Brain microvascular endothelial cell (primary cell): ENCODE results near the gene SLC38A9.
"Not testable (repeated sequence)": the region's sequence is repeated elsewhere in the genome, so short reads cannot be mapped to it uniquely, and the experiment has no call there.

Source experiments
- DNase-seq: peaks from one replicate; pipeline ENCODE4 v3.0.0-alpha.2; 2020
- H3K27ac ChIP-seq: fragments of 250-450 bp; sonication (Bioruptor Pico); 2 replicates; pipeline ENCODE4 v1.5.1; 2020; ENCODE audit warnings: mild to moderate bottlenecking, moderate library complexity
- H3K27me3 ChIP-seq: fragments of 250-450 bp; sonication (Bioruptor Pico); replicated peaks from 2 replicates; pipeline ENCODE4 v1.5.1; 2020; ENCODE audit warnings: mild to moderate bottlenecking
- H3K36me3 ChIP-seq: fragments of 250-450 bp; sonication (Bioruptor Pico); replicated peaks from 2 replicates; pipeline ENCODE4 v1.5.1; 2020; ENCODE audit warnings: mild to moderate bottlenecking
- H3K4me3 ChIP-seq: 2 replicates; pipeline ENCODE4 v1.5.1; 2011; ENCODE audit warnings: low read depth, mild to moderate bottlenecking, control low read depth, low read length, moderate library complexity
- in situ Hi-C: cut with HindIII; loops from 2 replicates; pipeline ENCODE4 v1.10.0; 2017; ENCODE audit warnings: low sequenced_read_pairs, low pct_ligation_motif_present
- TF ChIP-seq, protein P1 (sequence below): IDR thresholded peaks from 2 replicates; pipeline ENCODE4 v1.5.1; 2011; ENCODE audit warnings: low read depth, mild to moderate bottlenecking, moderate library complexity, low read length, control low read depth, inconsistent platforms; ENCODE audit errors: missing control alignments

Gene SLC38A9

DNA sequence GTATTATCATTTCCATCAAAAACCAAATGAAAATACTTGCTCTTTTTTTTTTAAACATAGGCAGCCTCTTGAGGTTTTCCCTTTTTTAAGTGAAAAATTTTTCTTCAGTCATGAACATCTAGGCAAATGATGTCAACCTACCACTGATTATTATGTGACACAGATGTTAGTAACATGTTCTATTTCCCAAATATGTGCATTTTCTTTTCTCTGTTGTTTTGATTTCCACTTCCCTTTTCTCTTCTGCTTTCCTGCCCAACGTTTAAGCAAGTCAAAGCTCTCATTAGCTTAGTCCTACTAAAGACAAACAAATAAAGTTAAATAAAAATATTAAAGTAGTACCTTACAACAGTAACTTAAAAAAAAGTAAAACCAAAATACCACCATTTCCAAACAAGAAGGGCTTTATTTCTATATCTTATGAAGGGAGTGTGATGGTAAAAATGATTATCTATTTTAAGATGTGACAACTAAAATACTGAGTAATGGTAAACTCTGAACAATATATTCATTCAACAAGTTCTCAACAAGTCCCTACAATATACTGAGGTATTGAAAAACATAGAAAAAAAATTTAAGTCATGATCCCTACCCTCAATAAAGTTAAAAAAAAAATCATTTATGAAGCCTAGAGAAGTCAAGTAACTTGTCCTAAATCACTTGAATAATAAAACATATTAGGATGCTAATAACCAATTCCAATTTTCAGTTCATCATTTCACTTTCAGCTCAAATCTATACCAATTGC, 9.4 kb downstream of the SLC38A9 start:
- H3K27me3 ChIP-seq = no peaks in the 10 kb centered on the region
- in situ Hi-C loops = no loop called here
- DNase-seq = no peak

DNA sequence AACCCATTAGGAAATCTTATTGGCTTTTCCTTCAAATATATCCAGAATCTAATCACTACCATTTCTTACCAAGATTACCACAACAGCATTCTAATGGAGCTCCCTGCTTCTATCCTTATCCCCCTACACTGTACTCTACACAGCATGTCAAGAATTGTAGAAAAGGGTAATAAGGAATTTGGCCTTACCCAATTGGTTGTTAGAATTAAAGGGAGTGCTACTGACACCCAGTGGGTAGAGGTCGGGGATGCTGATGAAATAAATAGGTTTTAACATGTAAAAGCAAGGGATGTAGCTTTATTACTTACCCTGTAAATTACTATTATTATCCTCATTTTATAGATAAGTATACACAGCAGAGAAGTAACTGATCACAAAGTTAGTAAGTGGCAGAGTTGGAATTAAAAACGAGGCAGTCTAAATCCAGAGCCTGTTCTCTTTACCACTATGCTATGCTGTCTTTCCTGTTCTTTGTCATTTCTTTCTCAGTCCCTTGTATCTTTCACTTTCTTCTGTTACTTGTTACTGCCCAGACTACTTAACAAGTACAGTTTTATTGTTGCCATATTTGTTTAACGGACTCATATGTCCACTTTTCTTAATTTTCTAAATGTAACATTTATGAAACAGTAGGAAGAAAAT, 10.5 kb downstream of the SLC38A9 start:
- DNase-seq = no peak
- in situ Hi-C loops = no loop called here
- TF ChIP-seq, protein P1, sequence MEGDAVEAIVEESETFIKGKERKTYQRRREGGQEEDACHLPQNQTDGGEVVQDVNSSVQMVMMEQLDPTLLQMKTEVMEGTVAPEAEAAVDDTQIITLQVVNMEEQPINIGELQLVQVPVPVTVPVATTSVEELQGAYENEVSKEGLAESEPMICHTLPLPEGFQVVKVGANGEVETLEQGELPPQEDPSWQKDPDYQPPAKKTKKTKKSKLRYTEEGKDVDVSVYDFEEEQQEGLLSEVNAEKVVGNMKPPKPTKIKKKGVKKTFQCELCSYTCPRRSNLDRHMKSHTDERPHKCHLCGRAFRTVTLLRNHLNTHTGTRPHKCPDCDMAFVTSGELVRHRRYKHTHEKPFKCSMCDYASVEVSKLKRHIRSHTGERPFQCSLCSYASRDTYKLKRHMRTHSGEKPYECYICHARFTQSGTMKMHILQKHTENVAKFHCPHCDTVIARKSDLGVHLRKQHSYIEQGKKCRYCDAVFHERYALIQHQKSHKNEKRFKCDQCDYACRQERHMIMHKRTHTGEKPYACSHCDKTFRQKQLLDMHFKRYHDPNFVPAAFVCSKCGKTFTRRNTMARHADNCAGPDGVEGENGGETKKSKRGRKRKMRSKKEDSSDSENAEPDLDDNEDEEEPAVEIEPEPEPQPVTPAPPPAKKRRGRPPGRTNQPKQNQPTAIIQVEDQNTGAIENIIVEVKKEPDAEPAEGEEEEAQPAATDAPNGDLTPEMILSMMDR = no peak
- no peak overlapping the region for H3K27ac ChIP-seq
- peaks cover 3% of the 10 kb centered on the region for H3K36me3 ChIP-seq
- H3K27me3 ChIP-seq = no peaks in the 10 kb centered on the region
- no peak overlapping the region for H3K4me3 ChIP-seq

More for the DNA sequence above, 9.4 kb downstream of the SLC38A9 start:
- TF ChIP-seq, protein P1 = no peak
- Histone ChIP-seq H3K4me3 (no peak overlapping the region), H3K27ac (no peak overlapping the region), H3K36me3 (no peaks in the 10 kb centered on the region)

DNA sequence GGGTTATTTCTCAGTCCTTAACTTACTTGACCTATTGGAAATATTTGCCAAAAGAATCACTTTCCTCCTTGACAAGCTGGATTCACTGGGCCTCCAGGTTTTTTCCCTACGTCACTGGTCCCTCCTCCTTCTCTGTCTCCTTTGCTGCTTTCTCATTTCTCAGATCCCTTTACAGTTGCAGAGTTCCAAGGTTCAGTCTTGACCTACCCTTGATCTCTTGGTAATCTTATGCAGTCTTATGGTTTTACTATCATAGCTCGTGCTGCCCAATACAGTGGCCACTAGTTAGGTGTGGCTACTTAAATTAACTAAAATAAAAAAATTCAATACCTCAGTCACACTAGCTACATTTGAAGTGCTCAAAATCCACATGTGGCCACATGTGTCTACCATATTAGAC, 11.4 kb downstream of the SLC38A9 start:
- no peak for DNase-seq
- Histone ChIP-seq H3K27me3 (no peaks in the 10 kb centered on the region), H3K4me3 (no peak overlapping the region), H3K27ac (no peak overlapping the region), H3K36me3 (peaks cover 3% of the 10 kb centered on the region)
- TF ChIP-seq, protein P1 = no peak
- in situ Hi-C loops = no loop called here

DNA sequence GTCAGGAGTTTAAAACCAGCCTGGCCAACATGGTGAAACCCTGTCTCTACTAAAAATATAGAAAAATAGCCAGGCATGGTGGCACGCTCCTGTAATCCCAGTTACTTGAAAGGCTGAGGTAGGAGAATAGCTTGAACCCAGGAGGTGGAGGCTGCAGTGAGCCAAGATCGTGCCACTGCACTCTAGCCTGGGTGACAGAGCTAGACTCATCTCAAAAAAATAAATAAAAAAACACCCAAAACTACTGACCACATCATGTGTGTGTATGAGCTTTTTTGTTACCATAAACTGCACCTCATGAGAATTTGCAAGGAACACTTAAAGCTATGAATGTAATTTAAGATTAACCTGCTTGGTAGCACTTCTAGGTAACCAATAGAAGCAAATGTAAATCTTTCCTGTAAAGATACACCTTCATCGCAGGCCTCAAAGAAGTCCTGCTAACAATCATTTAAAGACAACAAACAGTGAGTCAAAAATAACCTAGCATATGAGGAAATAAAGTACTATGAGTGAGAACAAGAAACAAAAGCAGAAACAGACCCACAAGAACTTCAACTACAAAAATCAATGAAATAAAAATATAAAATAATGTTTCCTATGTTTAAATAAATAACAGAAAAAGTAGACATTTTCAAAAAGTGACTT, 13.0 kb downstream of the SLC38A9 start:
- H3K27ac ChIP-seq = no peak overlapping the region
- no peak overlapping the region for H3K4me3 ChIP-seq
- in situ Hi-C loops = no loop called here
- no peaks in the 10 kb centered on the region for H3K27me3 ChIP-seq
- peaks cover 3% of the 10 kb centered on the region for H3K36me3 ChIP-seq
- no peak for DNase-seq
- TF ChIP-seq, protein P1 = no peak

DNA sequence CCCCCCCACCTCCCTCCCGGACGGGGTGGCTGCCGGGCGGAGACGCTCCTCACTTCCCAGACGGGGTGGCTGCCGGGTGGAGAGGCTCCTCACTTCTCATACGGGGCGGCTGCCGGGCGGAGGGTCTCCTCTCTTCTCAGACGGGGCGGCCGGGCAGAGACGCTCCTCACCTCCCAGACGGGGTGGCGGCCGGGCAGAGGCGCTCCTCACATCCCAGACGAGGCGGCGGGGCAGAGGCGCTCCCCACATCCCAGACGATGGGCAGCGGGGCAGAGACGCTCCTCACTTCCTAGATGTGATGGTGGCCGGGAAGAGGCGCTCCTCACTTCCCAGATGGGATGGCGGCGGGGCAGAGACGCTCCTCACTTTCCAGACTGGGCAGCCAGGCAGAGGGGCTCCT, 15.4 kb downstream of the SLC38A9 start:
- in situ Hi-C loops, DNase-seq, H3K27me3 ChIP-seq, H3K36me3 ChIP-seq, H3K4me3 ChIP-seq, H3K27ac ChIP-seq: not testable (repeated sequence)

DNA sequence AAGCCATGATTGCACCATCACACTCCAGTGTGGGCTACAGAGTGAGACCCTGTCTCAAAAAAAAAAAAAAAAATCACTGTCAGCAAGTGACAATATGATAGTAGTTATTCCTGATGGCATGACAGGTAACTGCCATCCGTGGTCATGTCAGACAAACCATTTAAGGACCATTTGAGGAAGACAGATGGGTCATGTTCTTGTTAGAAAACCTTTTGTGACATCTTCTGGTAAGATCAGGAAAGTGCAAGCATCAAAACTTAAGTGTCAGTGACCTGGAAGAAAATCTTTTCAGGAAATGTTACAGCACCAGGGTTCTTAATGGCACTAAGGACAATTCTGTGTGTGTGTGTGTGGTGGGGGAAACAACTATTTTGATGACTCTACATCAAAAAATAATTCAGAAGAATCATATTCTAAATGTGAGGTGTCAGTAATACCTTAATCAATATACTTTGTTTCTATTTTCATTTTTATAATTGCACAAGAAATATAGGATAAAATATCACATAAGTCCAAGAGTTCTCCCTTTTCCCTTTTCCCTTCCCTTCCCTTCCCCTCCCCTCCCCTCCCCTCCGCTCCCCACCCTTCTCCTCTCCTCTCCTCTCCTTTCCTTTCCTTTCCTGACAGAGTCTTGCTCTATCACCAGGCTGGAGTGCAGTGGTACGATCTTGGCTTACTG, 17.8 kb downstream of the SLC38A9 start:
- H3K27me3 ChIP-seq = no peaks in the 10 kb centered on the region
- H3K27ac ChIP-seq = no peak overlapping the region
- H3K36me3 ChIP-seq = peaks cover 3% of the 10 kb centered on the region
- in situ Hi-C loops = no loop called here
- no peak for DNase-seq
- TF ChIP-seq, protein P1 = peak; percentile 36
- no peak overlapping the region for H3K4me3 ChIP-seq
